ENCODE results near the gene DYNLT1.
"Not testable (repeated sequence)": the region's sequence is repeated elsewhere in the genome, so short reads cannot be mapped to it uniquely, and the experiment has no call there.

Gene DYNLT1

GRCh38 chr6:158653577-158654354 lies 9.2 kb upstream of the DYNLT1 start:
- H3K36me3 ChIP-seq (ENCODE audit: low read depth) = no peaks in the 10 kb centered on the region
- H3K27me3 ChIP-seq (ENCODE audit: insufficient read depth, poor library complexity, severe bottlenecking) = no peaks in the 10 kb centered on the region
- H3K9me3 ChIP-seq (ENCODE audit: severe bottlenecking) = no peaks in the 10 kb centered on the region
- DNase-seq (ENCODE audit: low spot score) (no peak), ATAC-seq (ENCODE audit: low read depth) (no peak)
- peaks cover 20% of the 10 kb centered on the region for H3K4me1 ChIP-seq (ENCODE audit: insufficient read depth, poor library complexity, severe bottlenecking)
- H3K4me3 ChIP-seq (ENCODE audit: severe bottlenecking) = no peak overlapping the region
- peak overlapping the region; percentile 48 for H3K27ac ChIP-seq (ENCODE audit: poor library complexity, severe bottlenecking)
- no peak for TF ChIP-seq CTCF (IDR thresholded peaks at IDR 0.05; ENCODE audit: poor library complexity, severe bottlenecking)

- not testable (repeated sequence) for H3K36me3 ChIP-seq (ENCODE audit: low read depth); DNase-seq (ENCODE audit: low spot score); ATAC-seq (ENCODE audit: low read depth); H3K4me3 ChIP-seq (ENCODE audit: severe bottlenecking); H3K27ac ChIP-seq (ENCODE audit: poor library complexity, severe bottlenecking); H3K27me3 ChIP-seq (ENCODE audit: insufficient read depth, poor library complexity, severe bottlenecking); H3K9me3 ChIP-seq (ENCODE audit: severe bottlenecking)
- H3K4me1 ChIP-seq (ENCODE audit: insufficient read depth, poor library complexity, severe bottlenecking) = peaks cover 29% of the 10 kb centered on the region
Measured at GRCh38 chr6:158651981-158652737, 7.6 kb upstream of the DYNLT1 start.

- no peak for TF ChIP-seq CTCF (IDR thresholded peaks at IDR 0.05; ENCODE audit: poor library complexity, severe bottlenecking)
- H3K4me3 ChIP-seq (ENCODE audit: severe bottlenecking) = no peak within 1 kb of the TSS
- no peaks in the 10 kb centered on the region for H3K9me3 ChIP-seq (ENCODE audit: severe bottlenecking)
- peaks cover 35% of the 10 kb centered on the region for H3K4me1 ChIP-seq (ENCODE audit: insufficient read depth, poor library complexity, severe bottlenecking)
- peak within 1 kb of the TSS; percentile 30 for H3K27ac ChIP-seq (ENCODE audit: poor library complexity, severe bottlenecking)
- no peaks in the 10 kb centered on the region for H3K27me3 ChIP-seq (ENCODE audit: insufficient read depth, poor library complexity, severe bottlenecking)
- no peaks in the 10 kb centered on the region for H3K36me3 ChIP-seq (ENCODE audit: low read depth)
- ATAC-seq (ENCODE audit: low read depth) (no peak), DNase-seq (ENCODE audit: low spot score) (no peak)
Measured at GRCh38 chr6:158649289-158650143, 5.0 kb upstream of the DYNLT1 start, which contains the start of gene SYTL3. TSS of gene SYTL3 (plus strand) at chr6:158650054. CDS start at chr6:158663269, 13,215 bp downstream.

- Histone ChIP-seq H3K4me1 (ENCODE audit: insufficient read depth, poor library complexity, severe bottlenecking) (peaks cover 34% of the 10 kb centered on the region), H3K9me3 (ENCODE audit: severe bottlenecking) (no peaks in the 10 kb centered on the region), H3K36me3 (ENCODE audit: low read depth) (no peaks in the 10 kb centered on the region), H3K4me3 (ENCODE audit: severe bottlenecking) (no peak overlapping the region), H3K27ac (ENCODE audit: poor library complexity, severe bottlenecking) (peak overlapping the region; percentile 30), H3K27me3 (ENCODE audit: insufficient read depth, poor library complexity, severe bottlenecking) (no peaks in the 10 kb centered on the region)
- TF ChIP-seq CTCF (IDR thresholded peaks at IDR 0.05; ENCODE audit: poor library complexity, severe bottlenecking) = no peak
- DNase-seq (ENCODE audit: low spot score) = no peak
- ATAC-seq (ENCODE audit: low read depth) = peak; percentile 51
Measured at GRCh38 chr6:158648682-158649131, 4.2 kb upstream of the DYNLT1 start.

- peak overlapping the region; percentile 84 for H3K27ac ChIP-seq (ENCODE audit: poor library complexity, severe bottlenecking)
- no peak for ATAC-seq (ENCODE audit: low read depth)
- no peak for TF ChIP-seq CTCF (IDR thresholded peaks at IDR 0.05; ENCODE audit: poor library complexity, severe bottlenecking)
- H3K27me3 ChIP-seq (ENCODE audit: insufficient read depth, poor library complexity, severe bottlenecking) = no peaks in the 10 kb centered on the region
- H3K4me3 ChIP-seq (ENCODE audit: severe bottlenecking) = no peak overlapping the region
- H3K4me1 ChIP-seq (ENCODE audit: insufficient read depth, poor library complexity, severe bottlenecking) = peaks cover 44% of the 10 kb centered on the region
- DNase-seq (ENCODE audit: low spot score) = no peak
- no peaks in the 10 kb centered on the region for H3K36me3 ChIP-seq (ENCODE audit: low read depth)
- no peaks in the 10 kb centered on the region for H3K9me3 ChIP-seq (ENCODE audit: severe bottlenecking)
Measured at GRCh38 chr6:158647501-158647900, 3.0 kb upstream of the DYNLT1 start.

All from RWPE2 (cell line).